WTC11 (cell line): ENCODE data around the gene KCNIP4. TPM values are rescaled to one million over a fixed set of nuclear protein-coding genes. Genes with fewer than 3 reads are reported as not detected.
A peak's percentile ranks its signal among the peaks of the same experiment; 100 is the strongest.

Experiments used
- ATAC-seq: fragments of 200-7000 bp; cut with Tn5 transposase; 2 replicates; pipeline ENCODE4 v1.10.0; 2021; ENCODE audit warnings: mild to moderate bottlenecking, moderate library complexity
- CTCF ChIA-PET: fragments of 300-600 bp; sonication (Branson Sonifier 250); formaldehyde crosslinking; loops from one replicate; lab custom pipeline; 2021; ENCODE audit warnings: antibody characterized with exemption; lab: Charles Lee
- POLR2A ChIA-PET: fragments of 350-600 bp; sonication (Branson Sonifier 250); formaldehyde crosslinking; loops from one replicate; lab custom pipeline; 2021; ENCODE audit warnings: antibody characterized with exemption; lab: Charles Lee
- DNase-seq: peaks from one replicate; pipeline ENCODE4 v3.0.0; 2021; ENCODE audit warnings: low spot score
- H3K27ac Mint-ChIP-seq: 2 replicates; pipeline ENCODE4 v1.8.0; 2021; ENCODE audit warnings: mixed read lengths
- H3K27me3 Mint-ChIP-seq: 2 replicates; pipeline ENCODE4 v1.8.0; 2021; ENCODE audit warnings: low read depth, mild to moderate bottlenecking, moderate library complexity, mixed read lengths
- H3K36me3 Mint-ChIP-seq: 2 replicates; pipeline ENCODE4 v1.8.0; 2021; ENCODE audit warnings: mixed read lengths
- H3K4me1 Mint-ChIP-seq: 2 replicates; pipeline ENCODE4 v1.8.0; 2022; ENCODE audit warnings: mixed read lengths
- H3K4me3 Mint-ChIP-seq: 2 replicates; pipeline ENCODE4 v1.8.0; 2021; ENCODE audit warnings: mild to moderate bottlenecking, moderate library complexity, mixed read lengths
- H3K9me3 Mint-ChIP-seq: 2 replicates; pipeline ENCODE4 v1.8.0; 2021; ENCODE audit warnings: mixed read lengths
- CREB1 ChIP-seq: sonication (generic); formaldehyde crosslinking; IDR thresholded peaks from 2 replicates; pipeline ENCODE4 v1.8.0; 2023; ENCODE audit warnings: mild to moderate bottlenecking, missing genetic modification reagents
- E2F4 ChIP-seq: sonication (generic); formaldehyde crosslinking; IDR thresholded peaks from 2 replicates; pipeline ENCODE4 v1.8.1; 2022; ENCODE audit warnings: low read depth, mild to moderate bottlenecking, moderate library complexity, missing genetic modification reagents, borderline replicate concordance
- EMX1 ChIP-seq: fragments of 250-450 bp; sonication (Bioruptor Pico); IDR thresholded peaks from 2 replicates; pipeline ENCODE4 v1.8.0; 2021; ENCODE audit warnings: mild to moderate bottlenecking
- ERG ChIP-seq: fragments of 250-450 bp; sonication (Bioruptor Pico); IDR thresholded peaks from 2 replicates; pipeline ENCODE4 v1.8.0; 2021; ENCODE audit warnings: mild to moderate bottlenecking
- ESRRA ChIP-seq: sonication (generic); formaldehyde crosslinking; IDR thresholded peaks from 2 replicates; pipeline ENCODE4 v1.8.1; 2022; ENCODE audit warnings: mild to moderate bottlenecking, missing genetic modification reagents, borderline replicate concordance
- KAT7 ChIP-seq: sonication (generic); formaldehyde crosslinking; IDR thresholded peaks from 2 replicates; pipeline ENCODE4 v1.8.1; 2023; ENCODE audit warnings: missing genetic modification reagents, mild to moderate bottlenecking, borderline replicate concordance
- MYBL2 ChIP-seq: sonication (generic); formaldehyde crosslinking; IDR thresholded peaks from 2 replicates; pipeline ENCODE4 v1.8.1; 2023; ENCODE audit warnings: mild to moderate bottlenecking, moderate library complexity, missing genetic modification reagents
- PRRX2 ChIP-seq: fragments of 250-450 bp; sonication (Bioruptor Pico); IDR thresholded peaks from 2 replicates; pipeline ENCODE4 v1.8.0; 2021; ENCODE audit warnings: mild to moderate bottlenecking
- RELA ChIP-seq: sonication (generic); formaldehyde crosslinking; IDR thresholded peaks from 2 replicates; pipeline ENCODE4 v1.8.1; 2022; ENCODE audit warnings: missing genetic modification reagents, mild to moderate bottlenecking, borderline replicate concordance
- SOX15 ChIP-seq: fragments of 250-450 bp; sonication (Bioruptor Pico); IDR thresholded peaks from 2 replicates; pipeline ENCODE4 v1.9.0; 2021; ENCODE audit warnings: mild to moderate bottlenecking
- ZNF263 ChIP-seq: sonication (generic); formaldehyde crosslinking; IDR thresholded peaks from 2 replicates; pipeline ENCODE4 v1.8.1; 2022; ENCODE audit warnings: low read depth, mild to moderate bottlenecking, moderate library complexity, missing genetic modification reagents
- ZNF396 ChIP-seq: fragments of 250-450 bp; sonication (Bioruptor Pico); IDR thresholded peaks from 2 replicates; pipeline ENCODE4 v1.8.0; 2021; ENCODE audit warnings: mild to moderate bottlenecking, moderate library complexity, borderline replicate concordance
- ZNF512 ChIP-seq: sonication (generic); formaldehyde crosslinking; IDR thresholded peaks from 2 replicates; pipeline ENCODE4 v1.8.1; 2022; ENCODE audit warnings: missing genetic modification reagents, borderline replicate concordance
- ZNF671 ChIP-seq: fragments of 250-450 bp; sonication (Bioruptor Pico); IDR thresholded peaks from 2 replicates; pipeline ENCODE4 v1.8.0; 2021; ENCODE audit warnings: mild to moderate bottlenecking
- total RNA-seq: library from RNA; stranded (reverse); gene quantifications from 3 replicates; pipeline ENCODE4 v1.2.3, GENCODE V29; 2021
- TF ChIP-seq, protein P1 (sequence below): sonication (generic); formaldehyde crosslinking; conservative IDR thresholded peaks from 2 replicates; pipeline ENCODE4 v1.8.1; 2023; ENCODE audit warnings: mild to moderate bottlenecking, low read depth, missing genetic modification reagents, moderate library complexity
- TF ChIP-seq, protein P2 (sequence below): fragments of 250-450 bp; sonication (Bioruptor Pico); IDR thresholded peaks from 2 replicates; pipeline ENCODE4 v1.9.0; 2021; ENCODE audit warnings: mild to moderate bottlenecking, borderline replicate concordance

KCNIP4 gene
- total RNA-seq, 1 experiment from 2014 or later: not detected

DNA sequence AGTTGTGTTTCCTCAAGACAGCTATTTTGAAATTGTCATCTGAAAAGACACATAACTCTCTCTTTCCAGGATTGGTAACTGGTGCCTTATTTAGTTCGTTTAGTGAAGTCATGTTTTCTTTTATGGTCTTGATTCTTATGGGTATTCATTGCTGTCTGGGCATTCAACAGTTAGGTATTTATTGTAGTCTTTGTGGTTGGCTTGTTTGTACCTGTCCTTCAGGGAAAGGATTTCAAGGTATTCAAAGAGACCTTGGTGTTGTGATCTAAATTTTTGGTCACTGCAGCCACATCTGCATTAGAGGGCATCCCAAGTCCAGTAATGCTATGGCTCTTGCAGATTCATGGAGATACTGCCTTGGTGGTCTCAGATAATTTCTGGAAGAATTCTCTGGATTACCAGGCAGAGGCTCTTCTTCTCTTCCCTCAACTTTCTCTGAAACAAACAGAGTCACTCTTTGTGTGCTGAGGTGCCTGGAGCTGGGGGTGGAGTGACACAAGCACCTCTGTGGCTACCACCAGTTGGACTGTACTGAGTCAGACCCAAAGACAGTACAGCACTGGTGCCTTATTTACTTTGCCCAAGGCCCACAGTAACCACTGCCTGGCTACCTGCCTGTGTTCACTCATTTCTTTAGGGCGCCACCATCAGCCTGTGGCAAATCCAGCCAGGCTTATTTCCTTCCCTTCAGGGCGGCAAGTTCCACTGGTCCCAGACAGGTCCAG, 620.4 kb downstream of the KCNIP4 start:
- no peak for DNase-seq
- Mint-ChIP-seq H3K27ac (0 out of 2 replicates have a peak overlapping the region, but pooled peaks have one; percentile 51), H3K27me3 (no peaks in the 10 kb centered on the region), H3K9me3 (peaks cover 34% of the 10 kb centered on the region), H3K4me1 (no peaks in the 10 kb centered on the region), H3K4me3 (no peak overlapping the region), H3K36me3 (peaks cover 6% of the 10 kb centered on the region; the same call in 1 of the 2 replicates)
- no peak for ATAC-seq
- TF ChIP-seq ZNF512 (CRISPR knock-in tag) (no peak), KAT7 (CRISPR knock-in tag) (no peak), PRRX2 (no peak)
- ChIA-PET POLR2A (interaction anchor here (0.9 kb wide), 1 partner anchor 442 kb away, joined by 4 read pairs; no protein-coding TSS in a partner anchor), CTCF (no interaction called here)

DNA sequence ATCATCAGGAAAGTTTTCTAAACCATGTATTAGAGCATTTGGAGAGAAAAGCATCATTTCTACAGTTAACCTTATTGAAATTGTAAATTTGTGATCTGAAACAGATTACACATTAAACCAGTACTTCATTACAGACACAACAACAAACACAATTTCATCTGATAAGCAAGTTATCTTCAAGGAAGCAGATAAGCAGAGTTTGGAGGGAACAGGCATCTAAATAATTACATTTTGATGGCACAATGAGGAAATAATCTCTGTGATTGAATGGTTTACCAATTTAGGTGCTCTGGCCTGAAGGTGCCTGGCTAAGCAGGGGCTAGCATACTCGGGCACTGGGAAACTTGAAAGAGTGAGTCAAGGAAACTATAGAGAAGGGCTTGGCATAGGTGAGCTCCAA, 628.5 kb downstream of the KCNIP4 start:
- ATAC-seq (no peak), DNase-seq (no peak)
- no peaks in the 10 kb centered on the region for H3K27me3 Mint-ChIP-seq
- no peaks in the 10 kb centered on the region; the same call in 1 of the 2 replicates for H3K36me3 Mint-ChIP-seq
- peaks cover 5% of the 10 kb centered on the region for H3K4me1 Mint-ChIP-seq
- CTCF ChIA-PET: no interaction called here
- TF ChIP-seq, protein P1, sequence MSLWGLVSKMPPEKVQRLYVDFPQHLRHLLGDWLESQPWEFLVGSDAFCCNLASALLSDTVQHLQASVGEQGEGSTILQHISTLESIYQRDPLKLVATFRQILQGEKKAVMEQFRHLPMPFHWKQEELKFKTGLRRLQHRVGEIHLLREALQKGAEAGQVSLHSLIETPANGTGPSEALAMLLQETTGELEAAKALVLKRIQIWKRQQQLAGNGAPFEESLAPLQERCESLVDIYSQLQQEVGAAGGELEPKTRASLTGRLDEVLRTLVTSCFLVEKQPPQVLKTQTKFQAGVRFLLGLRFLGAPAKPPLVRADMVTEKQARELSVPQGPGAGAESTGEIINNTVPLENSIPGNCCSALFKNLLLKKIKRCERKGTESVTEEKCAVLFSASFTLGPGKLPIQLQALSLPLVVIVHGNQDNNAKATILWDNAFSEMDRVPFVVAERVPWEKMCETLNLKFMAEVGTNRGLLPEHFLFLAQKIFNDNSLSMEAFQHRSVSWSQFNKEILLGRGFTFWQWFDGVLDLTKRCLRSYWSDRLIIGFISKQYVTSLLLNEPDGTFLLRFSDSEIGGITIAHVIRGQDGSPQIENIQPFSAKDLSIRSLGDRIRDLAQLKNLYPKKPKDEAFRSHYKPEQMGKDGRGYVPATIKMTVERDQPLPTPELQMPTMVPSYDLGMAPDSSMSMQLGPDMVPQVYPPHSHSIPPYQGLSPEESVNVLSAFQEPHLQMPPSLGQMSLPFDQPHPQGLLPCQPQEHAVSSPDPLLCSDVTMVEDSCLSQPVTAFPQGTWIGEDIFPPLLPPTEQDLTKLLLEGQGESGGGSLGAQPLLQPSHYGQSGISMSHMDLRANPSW (CRISPR knock-in tag): no peak
- TF ChIP-seq, all 79 proteins: peak for 0
- H3K4me3 Mint-ChIP-seq: no peak overlapping the region
- POLR2A ChIA-PET: no interaction called here
- H3K9me3 Mint-ChIP-seq: peaks cover 19% of the 10 kb centered on the region
- no peak overlapping the region for H3K27ac Mint-ChIP-seq

GRCh38 chr4:21307709-21308108, 640.9 kb downstream of the KCNIP4 start:
- H3K4me1 Mint-ChIP-seq: peaks cover 26% of the 10 kb centered on the region
- no peak for DNase-seq
- CTCF ChIA-PET: no interaction called here

More at GRCh38 chr4:21307709-21308108, 640.9 kb downstream of the KCNIP4 start:
- no peak overlapping the region for H3K4me3 Mint-ChIP-seq
- no peak for ATAC-seq
- POLR2A ChIA-PET: interaction anchor here (0.7 kb wide), 1 partner anchor 151 kb away, joined by 3 read pairs; no protein-coding TSS in a partner anchor
- H3K27ac Mint-ChIP-seq: no peak overlapping the region
- no peak for TF ChIP-seq ZNF396
- no peak for TF ChIP-seq E2F4 (CRISPR knock-in tag)
- TF ChIP-seq KAT7 (CRISPR knock-in tag): no peak
- TF ChIP-seq ESRRA (CRISPR knock-in tag): no peak
- TF ChIP-seq, protein P2, sequence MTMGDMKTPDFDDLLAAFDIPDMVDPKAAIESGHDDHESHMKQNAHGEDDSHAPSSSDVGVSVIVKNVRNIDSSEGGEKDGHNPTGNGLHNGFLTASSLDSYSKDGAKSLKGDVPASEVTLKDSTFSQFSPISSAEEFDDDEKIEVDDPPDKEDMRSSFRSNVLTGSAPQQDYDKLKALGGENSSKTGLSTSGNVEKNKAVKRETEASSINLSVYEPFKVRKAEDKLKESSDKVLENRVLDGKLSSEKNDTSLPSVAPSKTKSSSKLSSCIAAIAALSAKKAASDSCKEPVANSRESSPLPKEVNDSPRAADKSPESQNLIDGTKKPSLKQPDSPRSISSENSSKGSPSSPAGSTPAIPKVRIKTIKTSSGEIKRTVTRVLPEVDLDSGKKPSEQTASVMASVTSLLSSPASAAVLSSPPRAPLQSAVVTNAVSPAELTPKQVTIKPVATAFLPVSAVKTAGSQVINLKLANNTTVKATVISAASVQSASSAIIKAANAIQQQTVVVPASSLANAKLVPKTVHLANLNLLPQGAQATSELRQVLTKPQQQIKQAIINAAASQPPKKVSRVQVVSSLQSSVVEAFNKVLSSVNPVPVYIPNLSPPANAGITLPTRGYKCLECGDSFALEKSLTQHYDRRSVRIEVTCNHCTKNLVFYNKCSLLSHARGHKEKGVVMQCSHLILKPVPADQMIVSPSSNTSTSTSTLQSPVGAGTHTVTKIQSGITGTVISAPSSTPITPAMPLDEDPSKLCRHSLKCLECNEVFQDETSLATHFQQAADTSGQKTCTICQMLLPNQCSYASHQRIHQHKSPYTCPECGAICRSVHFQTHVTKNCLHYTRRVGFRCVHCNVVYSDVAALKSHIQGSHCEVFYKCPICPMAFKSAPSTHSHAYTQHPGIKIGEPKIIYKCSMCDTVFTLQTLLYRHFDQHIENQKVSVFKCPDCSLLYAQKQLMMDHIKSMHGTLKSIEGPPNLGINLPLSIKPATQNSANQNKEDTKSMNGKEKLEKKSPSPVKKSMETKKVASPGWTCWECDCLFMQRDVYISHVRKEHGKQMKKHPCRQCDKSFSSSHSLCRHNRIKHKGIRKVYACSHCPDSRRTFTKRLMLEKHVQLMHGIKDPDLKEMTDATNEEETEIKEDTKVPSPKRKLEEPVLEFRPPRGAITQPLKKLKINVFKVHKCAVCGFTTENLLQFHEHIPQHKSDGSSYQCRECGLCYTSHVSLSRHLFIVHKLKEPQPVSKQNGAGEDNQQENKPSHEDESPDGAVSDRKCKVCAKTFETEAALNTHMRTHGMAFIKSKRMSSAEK (CRISPR knock-in tag): no peak
- TF ChIP-seq MYBL2 (CRISPR knock-in tag): no peak
- TF ChIP-seq ERG (CRISPR knock-in tag): no peak
- no peak for TF ChIP-seq SOX15 (CRISPR knock-in tag)
- no peak for TF ChIP-seq CREB1 (CRISPR knock-in tag)
- no peak for TF ChIP-seq ZNF671 (CRISPR knock-in tag)
- TF ChIP-seq EMX1 (CRISPR knock-in tag): no peak
- no peak for TF ChIP-seq RELA (CRISPR knock-in tag)
- no peak for TF ChIP-seq ZNF263
- TF ChIP-seq, all 79 proteins: peak for 0
- Mint-ChIP-seq H3K9me3 (no peaks in the 10 kb centered on the region), H3K27me3 (peaks cover 29% of the 10 kb centered on the region), H3K36me3 (no peaks in the 10 kb centered on the region)
